Hindlimb muscle (tissue), 1 donor: ENCODE measurements around the gene GPD2. TPM values are rescaled to one million over a fixed set of nuclear protein-coding genes. Genes with fewer than 3 reads are reported as not detected.
"Not testable (repeated sequence)": the region's sequence is repeated elsewhere in the genome, so short reads cannot be mapped to it uniquely, and the experiment has no call there.

Experiments used
- DNase-seq: peaks from one replicate; pipeline ENCODE4 v3.0.0-alpha.2; 2013
- polyA plus RNA-seq: library from polyadenylated mRNA; unstranded; fragments of 120-200 nt; gene quantifications from one replicate; pipeline ENCODE4 v1.2.1, GENCODE V29; 2013; ENCODE audit not compliant: insufficient read length

Gene GPD2
- polyA plus RNA-seq, 1 donor, result 13.9 TPM

DNA sequence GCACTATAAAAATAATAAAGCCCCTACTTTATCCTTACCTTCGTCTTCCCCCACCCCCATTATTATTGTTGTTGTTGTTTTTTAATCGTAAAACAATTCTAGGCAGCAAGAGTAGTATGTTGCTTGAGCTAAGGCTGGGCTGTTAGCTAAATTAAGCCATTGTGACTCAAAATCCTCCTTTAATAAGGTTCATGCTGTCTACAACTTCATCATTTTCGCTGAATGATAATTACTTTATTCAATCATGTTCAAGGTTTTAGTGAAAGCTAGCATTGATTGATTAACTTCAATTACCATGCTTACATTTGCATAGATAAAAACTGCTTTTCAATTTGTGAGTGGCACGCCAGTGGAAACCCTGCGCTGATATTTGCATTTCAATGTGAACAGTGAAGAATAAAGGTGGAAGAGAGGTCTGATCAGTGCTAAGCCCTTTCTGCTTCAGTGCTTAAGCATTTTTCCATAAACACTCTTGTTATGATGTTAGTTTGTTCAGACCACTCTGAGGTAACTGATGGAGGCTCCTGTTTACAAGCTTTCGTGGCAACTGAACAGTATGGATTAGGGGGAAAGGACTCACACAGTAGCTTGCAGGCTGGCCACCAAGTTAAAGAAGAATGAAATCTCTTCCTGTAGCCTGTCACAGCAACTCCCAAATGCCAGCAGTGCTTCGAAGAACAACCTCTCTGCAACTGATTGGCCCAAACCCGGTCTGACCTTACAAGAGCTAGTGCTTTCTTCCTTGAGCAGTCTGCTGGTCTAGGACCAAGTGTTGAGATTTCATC, 156.8 kb downstream of the GPD2 start:
- DNase-seq, result no peak

DNA sequence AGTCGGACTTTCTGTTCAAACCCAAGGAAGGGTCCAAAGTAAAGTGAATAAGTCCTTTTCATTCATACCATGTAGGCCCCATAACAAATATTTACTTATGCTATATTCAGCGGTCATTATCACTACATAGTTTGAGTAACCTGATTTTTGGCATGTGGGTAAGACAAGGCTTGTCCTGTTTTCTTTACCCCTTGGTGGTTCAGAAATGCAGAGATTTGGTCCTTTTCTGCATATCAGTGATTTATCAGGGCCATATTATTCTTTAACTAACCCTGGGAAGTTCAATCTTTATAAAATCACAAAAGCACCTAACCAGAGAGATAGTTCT, 157.4 kb downstream of the GPD2 start:
- DNase-seq, result no peak

DNA sequence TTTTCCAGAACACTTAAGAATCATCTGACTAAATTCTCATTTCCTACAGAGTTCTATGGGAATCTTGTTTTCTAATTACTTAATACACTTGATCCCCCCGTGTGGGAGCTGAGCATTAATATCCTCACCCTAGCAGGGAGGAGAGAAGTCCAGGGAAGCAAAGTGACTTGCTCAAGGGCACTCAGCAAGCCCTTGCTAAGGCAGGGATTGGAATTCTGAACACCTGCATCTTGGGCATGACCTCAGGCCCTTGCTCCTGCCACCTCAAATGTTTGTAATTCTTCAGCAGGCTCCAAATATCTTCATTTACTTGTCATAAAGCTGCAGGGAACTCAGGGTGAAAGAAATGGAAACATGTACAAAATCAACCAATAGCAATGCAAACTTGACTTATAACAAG, 162.4 kb downstream of the GPD2 start:
- no peak for DNase-seq

DNA sequence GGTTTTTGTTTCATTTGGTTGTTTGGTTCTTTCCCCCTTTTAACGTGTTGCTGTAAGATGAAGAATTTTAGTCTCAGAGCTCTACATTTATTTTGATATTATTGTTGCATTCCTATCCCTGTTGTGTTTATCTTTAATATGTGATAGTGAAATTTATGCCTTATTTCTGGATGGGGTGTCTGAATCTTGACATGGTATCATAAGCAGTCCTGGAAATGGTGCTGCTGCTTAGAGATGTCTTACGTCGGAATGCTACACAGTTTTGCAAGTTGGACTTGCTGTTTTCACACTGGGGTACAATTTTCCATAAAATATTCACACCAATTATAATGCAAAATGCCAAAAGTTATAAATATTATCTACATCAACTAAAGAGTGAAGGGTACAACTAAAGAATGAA, 164.0 kb downstream of the GPD2 start:
- no peak for DNase-seq

- DNase-seq, result no peak
These were observed 165.8 kb downstream of the GPD2 start for GRCh38 chr2:156601855-156602551.

DNA sequence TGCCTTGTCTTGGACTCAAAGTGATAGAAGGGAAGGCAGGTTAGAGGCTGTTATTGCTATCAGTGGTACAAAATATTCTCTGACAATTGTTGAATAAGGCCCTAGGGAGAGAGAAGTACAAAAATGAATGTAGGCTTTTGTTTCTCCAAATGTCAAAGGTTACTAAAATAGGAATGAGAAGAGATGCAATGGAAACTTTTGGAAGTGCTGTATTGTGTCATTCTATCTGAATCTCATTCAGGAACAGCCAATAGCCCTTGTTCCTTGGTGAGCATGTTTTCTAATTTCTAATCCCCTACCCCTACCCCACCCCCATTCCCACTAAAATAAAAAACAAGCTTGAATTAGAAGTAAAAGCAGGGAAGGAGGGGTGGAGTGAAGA, 166.4 kb downstream of the GPD2 start:
- DNase-seq, result no peak

DNA sequence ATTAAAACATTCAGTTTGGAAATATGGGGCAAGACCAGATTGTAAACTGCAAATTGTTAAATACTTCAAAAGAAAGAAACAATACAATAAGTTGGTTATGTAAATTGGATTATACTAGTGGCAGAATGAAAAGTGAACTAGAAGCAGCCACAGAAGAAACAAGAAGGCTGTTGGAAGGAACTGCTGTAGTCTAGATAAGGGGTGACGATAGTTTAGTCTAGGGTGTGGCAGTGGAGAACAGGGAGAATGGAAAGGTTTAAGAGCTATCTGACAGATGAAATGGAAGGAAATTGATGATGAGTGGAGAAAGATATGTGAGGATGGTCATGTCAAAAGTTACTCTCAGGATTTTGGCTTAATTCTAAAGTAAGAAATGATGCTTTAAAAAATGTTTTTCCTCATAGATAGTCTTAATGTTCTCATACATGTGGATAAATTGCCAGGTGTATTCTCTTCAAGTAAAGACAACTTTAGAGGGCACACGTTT, 179.7 kb downstream of the GPD2 start:
- DNase-seq, result no peak

GRCh38 chr2:156618071-156618470, 181.9 kb downstream of the GPD2 start:
- not testable (repeated sequence) for DNase-seq

DNA sequence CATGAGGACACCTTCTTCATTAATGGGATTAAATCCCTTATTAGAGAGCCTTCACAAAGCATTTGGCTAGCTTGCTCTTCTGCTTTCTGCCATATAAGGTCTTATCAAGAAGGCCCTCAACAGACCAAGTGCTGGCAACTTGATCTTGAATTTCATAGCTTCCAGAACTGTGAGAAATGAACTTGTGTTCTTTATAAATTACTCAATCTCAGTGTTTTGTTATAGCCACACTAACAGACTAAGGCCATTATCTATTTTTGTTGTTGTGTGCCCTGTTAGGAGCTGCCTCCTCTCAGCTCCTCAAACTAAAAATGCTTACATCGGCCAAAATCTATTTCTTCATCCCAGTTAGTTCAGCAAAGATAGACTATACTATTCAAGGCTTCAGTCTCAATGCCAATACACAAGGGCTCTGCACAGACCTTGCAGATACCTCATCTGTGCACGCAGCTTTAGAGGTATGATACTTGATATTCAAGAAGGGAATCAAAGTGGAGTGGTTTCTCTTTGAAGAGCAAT, 182.9 kb downstream of the GPD2 start:
- no peak for DNase-seq

GRCh38 chr2:156622491-156622890, 186.3 kb downstream of the GPD2 start:
- no peak for DNase-seq

GRCh38 chr2:156625360-156626170, 189.4 kb downstream of the GPD2 start:
- DNase-seq, result peak; percentile 31

GRCh38 chr2:156626931-156627330, 190.8 kb downstream of the GPD2 start:
- DNase-seq, result no peak

GRCh38 chr2:156630579-156631337, 194.6 kb downstream of the GPD2 start:
- no peak for DNase-seq

DNA sequence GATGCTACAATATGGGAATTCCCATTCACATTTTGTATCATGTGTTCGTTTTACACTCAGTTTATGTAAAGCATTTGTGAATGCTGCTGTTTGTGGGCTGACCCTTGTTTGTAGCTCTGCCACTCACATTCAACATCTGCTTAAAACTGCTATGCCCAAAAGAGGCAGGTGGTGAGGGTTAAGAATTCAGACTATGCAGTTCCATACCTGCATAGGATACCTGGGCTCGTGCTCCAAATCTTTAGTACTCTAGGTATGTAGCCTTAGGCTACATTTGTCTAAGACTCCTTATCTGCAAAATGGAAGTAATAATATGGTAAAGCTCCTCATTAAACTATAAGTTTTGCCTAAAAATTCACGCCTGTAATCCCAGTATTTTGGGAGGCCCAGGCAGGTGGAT, 199.5 kb downstream of the GPD2 start:
- DNase-seq, result no peak

Other genes starting within 250 kb of the GPD2 start
- gene NR4A2, start 103.7 kb upstream of the GPD2 start, polyA plus RNA-seq, result 1.9 TPM